AG04449 (cell line): ENCODE results near the gene VAV1.

Experiments
- CTCF ChIA-PET: fragments of 350-600 bp; formaldehyde crosslinking; extraction: SDS; loops from one replicate; lab custom pipeline; 2021; ENCODE audit warnings: antibody characterized with exemption; lab: Yijun Ruan, JAX
- POLR2A ChIA-PET: fragments of 400-600, 350-600 bp; formaldehyde crosslinking; extraction: SDS; loops from one replicate; lab custom pipeline; 2020; ENCODE audit warnings: antibody characterized with exemption, inconsistent platforms; lab: Yijun Ruan, JAX
- DNase-seq: peaks from one replicate; pipeline ENCODE4 v3.0.0-alpha.2; 2010; ENCODE audit warnings: low read depth, low spot score
- H3K4me3 ChIP-seq: 2 replicates; pipeline ENCODE4 v1.5.1; 2011; ENCODE audit warnings: low read depth, mild to moderate bottlenecking, control low read depth, low read length
- TF ChIP-seq, protein P1 (sequence below): IDR thresholded peaks from one replicate; pipeline ENCODE4 v1.5.1; 2011; ENCODE audit warnings: mild to moderate bottlenecking, moderate library complexity, low read length, control low read depth, inconsistent platforms; ENCODE audit not compliant: insufficient read depth; ENCODE audit errors: missing control alignments

VAV1 gene

DNA sequence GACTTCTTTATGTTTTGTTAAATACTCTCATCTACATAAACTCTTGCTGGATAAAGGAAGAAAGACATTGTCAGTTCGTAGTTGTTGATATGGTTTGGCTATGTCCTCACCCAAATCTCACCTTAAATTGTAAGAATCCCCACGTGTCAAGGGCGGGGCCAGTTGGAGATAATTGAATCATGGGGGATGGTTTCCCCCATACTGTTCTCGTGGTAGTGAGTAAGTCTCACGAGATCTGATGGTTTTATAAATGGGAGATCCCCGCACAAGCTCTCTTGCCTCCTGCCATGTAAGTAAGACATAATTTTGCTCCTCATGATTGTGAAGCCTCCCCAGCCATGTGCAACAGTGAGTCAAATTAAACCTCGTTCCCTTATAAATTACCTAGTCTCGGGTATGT lies 118.4 kb downstream of the VAV1 start:
- CTCF ChIA-PET, result no interaction called here
- POLR2A ChIA-PET, result no interaction called here
- H3K4me3 ChIP-seq, result no peak overlapping the region
- TF ChIP-seq, protein P1, sequence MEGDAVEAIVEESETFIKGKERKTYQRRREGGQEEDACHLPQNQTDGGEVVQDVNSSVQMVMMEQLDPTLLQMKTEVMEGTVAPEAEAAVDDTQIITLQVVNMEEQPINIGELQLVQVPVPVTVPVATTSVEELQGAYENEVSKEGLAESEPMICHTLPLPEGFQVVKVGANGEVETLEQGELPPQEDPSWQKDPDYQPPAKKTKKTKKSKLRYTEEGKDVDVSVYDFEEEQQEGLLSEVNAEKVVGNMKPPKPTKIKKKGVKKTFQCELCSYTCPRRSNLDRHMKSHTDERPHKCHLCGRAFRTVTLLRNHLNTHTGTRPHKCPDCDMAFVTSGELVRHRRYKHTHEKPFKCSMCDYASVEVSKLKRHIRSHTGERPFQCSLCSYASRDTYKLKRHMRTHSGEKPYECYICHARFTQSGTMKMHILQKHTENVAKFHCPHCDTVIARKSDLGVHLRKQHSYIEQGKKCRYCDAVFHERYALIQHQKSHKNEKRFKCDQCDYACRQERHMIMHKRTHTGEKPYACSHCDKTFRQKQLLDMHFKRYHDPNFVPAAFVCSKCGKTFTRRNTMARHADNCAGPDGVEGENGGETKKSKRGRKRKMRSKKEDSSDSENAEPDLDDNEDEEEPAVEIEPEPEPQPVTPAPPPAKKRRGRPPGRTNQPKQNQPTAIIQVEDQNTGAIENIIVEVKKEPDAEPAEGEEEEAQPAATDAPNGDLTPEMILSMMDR, result no peak
- DNase-seq, result no peak

DNA sequence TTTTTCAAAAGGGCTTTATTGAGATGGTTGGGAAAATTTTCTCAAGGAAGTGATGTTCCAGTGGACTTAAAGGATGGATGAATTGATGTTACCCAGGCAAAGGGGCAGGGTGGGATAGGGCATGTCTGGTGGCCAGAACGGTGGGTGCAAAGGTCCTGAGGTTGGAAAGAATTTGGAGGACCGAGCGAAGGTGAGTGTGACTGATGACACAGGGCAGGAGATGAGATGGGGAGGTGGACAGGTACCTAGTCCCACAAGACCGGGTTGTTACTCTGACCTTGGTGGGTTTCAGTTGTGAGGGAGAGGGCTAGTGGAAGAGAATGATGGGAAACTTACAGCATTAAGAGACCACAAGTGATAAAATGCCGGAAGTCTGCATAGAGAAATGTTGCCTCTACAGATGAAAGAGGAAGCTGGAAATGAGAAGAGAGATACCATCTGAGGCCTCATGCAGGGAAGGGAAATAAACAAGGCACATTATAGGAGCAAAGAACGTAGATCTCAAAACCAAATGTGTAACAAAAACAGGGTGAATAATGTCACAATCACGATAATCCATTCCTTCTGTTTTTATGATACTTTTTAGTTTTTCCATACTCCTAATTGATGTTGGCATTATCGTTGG lies 119.4 kb downstream of the VAV1 start:
- CTCF ChIA-PET, result no interaction called here
- no peak for DNase-seq
- POLR2A ChIA-PET, result no interaction called here
- H3K4me3 ChIP-seq, result no peak overlapping the region
- TF ChIP-seq, protein P1, result no peak

DNA sequence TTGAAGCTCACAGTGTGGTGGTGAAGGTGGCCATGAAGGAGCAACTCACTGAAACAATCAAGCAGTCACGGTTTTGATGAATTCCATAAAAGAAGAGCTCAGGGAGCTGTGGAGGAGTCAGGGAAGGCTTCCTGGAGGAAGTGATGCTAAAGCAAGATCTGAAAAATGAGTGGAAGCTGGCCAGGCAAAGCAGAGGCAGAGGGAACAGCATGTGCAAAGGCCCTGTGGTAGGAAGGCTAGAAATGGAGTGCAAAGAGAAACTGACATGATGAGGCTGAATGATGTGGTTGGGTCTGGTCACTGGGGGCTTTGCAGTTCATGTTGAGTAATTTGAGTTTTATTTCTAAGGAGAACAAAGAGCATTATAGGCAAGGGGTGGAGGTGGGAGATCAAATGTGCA lies 121.8 kb downstream of the VAV1 start:
- TF ChIP-seq, protein P1, result no peak
- no peak for DNase-seq
- no peak overlapping the region for H3K4me3 ChIP-seq
- CTCF ChIA-PET, result no interaction called here
- POLR2A ChIA-PET, result no interaction called here

GRCh38 chr19:6903446-6903845 lies 130.9 kb downstream of the VAV1 start:
- no peak overlapping the region for H3K4me3 ChIP-seq
- DNase-seq, result no peak
- ChIA-PET POLR2A (no interaction called here), CTCF (no interaction called here)
- TF ChIP-seq, protein P1, result no peak

- TF ChIP-seq, protein P1, result no peak
- POLR2A ChIA-PET, result no interaction called here
- CTCF ChIA-PET, result no interaction called here
Measured at GRCh38 chr19:6906559-6907060, 134.1 kb downstream of the VAV1 start.

More at GRCh38 chr19:6906559-6907060, 134.1 kb downstream of the VAV1 start:
- no peak overlapping the region for H3K4me3 ChIP-seq
- DNase-seq, result no peak
